H9 (cell line): ENCODE measurements around the gene KHNYN. TPM values are rescaled to one million over a fixed set of nuclear protein-coding genes. Genes with fewer than 3 reads are reported as not detected.
A peak's percentile ranks its signal among the peaks of the same experiment; 100 is the strongest.

Experiments used
- DNase-seq: peaks from one replicate; pipeline ENCODE4 v3.0.0-alpha.2; 2017
- H2AFZ ChIP-seq: one replicate; pipeline ENCODE4 v1.6.1; 2013; ENCODE audit warnings: mild to moderate bottlenecking, low read length, control low read depth, moderate library complexity
- H2AK5ac ChIP-seq: 2 replicates; pipeline ENCODE4 v1.6.1; 2013; ENCODE audit warnings: low read length, control low read depth, mixed read lengths; ENCODE audit not compliant: insufficient read length
- H2BK120ac ChIP-seq: one replicate; pipeline ENCODE4 v1.6.1; 2013; ENCODE audit warnings: low read depth, mild to moderate bottlenecking, low read length, control low read depth, inconsistent platforms; ENCODE audit not compliant: poor library complexity, severe bottlenecking
- H2BK12ac ChIP-seq: 2 replicates; pipeline ENCODE4 v1.6.1; 2013; ENCODE audit warnings: low read length, control low read depth, mixed read lengths, low read depth; ENCODE audit not compliant: insufficient read length
- H2BK15ac ChIP-seq: 2 replicates; pipeline ENCODE4 v1.6.1; 2013; ENCODE audit warnings: low read depth, low read length, control low read depth
- H2BK20ac ChIP-seq: one replicate; pipeline ENCODE4 v1.6.1; 2013; ENCODE audit warnings: low read depth, mild to moderate bottlenecking, low read length, control low read depth, inconsistent platforms; ENCODE audit not compliant: poor library complexity, severe bottlenecking
- H2BK5ac ChIP-seq: 2 replicates; pipeline ENCODE4 v1.6.1; 2013; ENCODE audit warnings: low read length, control low read depth, mixed read lengths; ENCODE audit not compliant: insufficient read length
- H3K14ac ChIP-seq: 2 replicates; pipeline ENCODE4 v1.6.1; 2013; ENCODE audit warnings: low read length, control low read depth; ENCODE audit not compliant: insufficient read depth
- H3K18ac ChIP-seq: 2 replicates; pipeline ENCODE4 v1.6.1; 2013; ENCODE audit warnings: low read depth, mild to moderate bottlenecking, mixed read lengths, low read length, control low read depth; ENCODE audit not compliant: insufficient read length
- H3K23ac ChIP-seq: 2 replicates; pipeline ENCODE4 v1.6.1; 2013; ENCODE audit warnings: low read length, control low read depth, mixed read lengths, low read depth; ENCODE audit not compliant: insufficient read length
- H3K23me2 ChIP-seq: 2 replicates; pipeline ENCODE4 v1.6.1; 2013; ENCODE audit warnings: low read depth, mild to moderate bottlenecking, mixed read lengths, low read length, control low read depth; ENCODE audit not compliant: insufficient read length, poor library complexity, severe bottlenecking
- H3K27ac ChIP-seq: 2 replicates; pipeline ENCODE4 v1.5.1; 2013; ENCODE audit warnings: low read length, control low read depth, mixed read lengths, low read depth; ENCODE audit not compliant: insufficient read length
- H3K27me3 ChIP-seq: 2 replicates; pipeline ENCODE4 v1.6.1; 2013; ENCODE audit warnings: low read length, control low read depth, inconsistent platforms; ENCODE audit not compliant: insufficient read depth
- H3K4ac ChIP-seq: 2 replicates; pipeline ENCODE4 v1.6.1; 2013; ENCODE audit warnings: low read depth, mild to moderate bottlenecking, control low read depth, inconsistent platforms, low read length, moderate library complexity
- H3K4me1 ChIP-seq: 2 replicates; pipeline ENCODE4 v1.6.1; 2013; ENCODE audit warnings: low read length, control low read depth, inconsistent platforms; ENCODE audit not compliant: insufficient read depth
- H3K4me2 ChIP-seq: 2 replicates; pipeline ENCODE4 v1.6.1; 2013; ENCODE audit warnings: low read length, control low read depth, mixed read lengths; ENCODE audit not compliant: insufficient read length, insufficient read depth
- H3K56ac ChIP-seq: 2 replicates; pipeline ENCODE4 v1.6.1; 2013; ENCODE audit warnings: low read depth, mild to moderate bottlenecking, mixed read lengths, low read length, control low read depth; ENCODE audit not compliant: insufficient read length
- H3K79me1 ChIP-seq: 2 replicates; pipeline ENCODE4 v1.6.1; 2013; ENCODE audit warnings: low read depth, mild to moderate bottlenecking, moderate library complexity, low read length, control low read depth, inconsistent platforms; ENCODE audit not compliant: insufficient read depth, poor library complexity, severe bottlenecking
- H3K79me2 ChIP-seq: 2 replicates; pipeline ENCODE4 v1.6.1; 2013; ENCODE audit warnings: low read length, control low read depth, inconsistent platforms; ENCODE audit not compliant: insufficient read depth
- H3K9ac ChIP-seq: 2 replicates; pipeline ENCODE4 v1.6.1; 2013; ENCODE audit warnings: low read length, control low read depth, mixed read lengths; ENCODE audit not compliant: insufficient read length; ENCODE audit errors: extremely low read depth
- H3K9me3 ChIP-seq: one replicate; pipeline ENCODE4 v1.6.1; 2013; ENCODE audit warnings: low read depth, low read length, inconsistent platforms; ENCODE audit not compliant: control insufficient read depth
- H3T11ph ChIP-seq: one replicate; pipeline ENCODE4 v1.6.1; 2013; ENCODE audit warnings: mild to moderate bottlenecking, low read length, control low read depth, inconsistent platforms
- H4K20me1 ChIP-seq: one replicate; pipeline ENCODE4 v1.6.1; 2013; ENCODE audit not compliant: control insufficient read depth, insufficient read length, insufficient read depth
- H4K5ac ChIP-seq: 2 replicates; pipeline ENCODE4 v1.6.1; 2013; ENCODE audit warnings: low read depth, mild to moderate bottlenecking, mixed read lengths, low read length, control low read depth; ENCODE audit not compliant: insufficient read length
- H4K8ac ChIP-seq: replicated peaks from 2 replicates; pipeline ENCODE4 v1.6.1; 2013; ENCODE audit warnings: low read length, control low read depth, mixed read lengths, low read depth; ENCODE audit not compliant: insufficient read length
- H4K91ac ChIP-seq: 2 replicates; pipeline ENCODE4 v1.6.1; 2013; ENCODE audit warnings: low read depth, mild to moderate bottlenecking, moderate library complexity, mixed read lengths, low read length, control low read depth; ENCODE audit not compliant: insufficient read length
- H3K27ac Mint-ChIP-seq, 3 experiments: 2 replicates in 2 of 3; 3 replicates in 1 of 3; pipeline ENCODE4 v1.8.0; 2020 to 2021; ENCODE audit warnings: mixed read lengths in 3 of 3, mild to moderate bottlenecking in 1 of 3, moderate library complexity in 1 of 3
- H3K27me3 Mint-ChIP-seq: 2 replicates; pipeline ENCODE4 v1.8.0; 2021; ENCODE audit warnings: low read depth, mild to moderate bottlenecking, moderate library complexity, mixed read lengths
- H3K36me3 Mint-ChIP-seq, 3 experiments: 2 replicates in 2 of 3; 3 replicates in 1 of 3; pipeline ENCODE4 v1.8.0; 2020 to 2021; ENCODE audit warnings: low read depth in 3 of 3, mixed read lengths in 3 of 3; ENCODE audit not compliant: insufficient read depth in 1 of 3
- H3K4me1 Mint-ChIP-seq, 2 experiments: 2 replicates each; pipeline ENCODE4 v1.8.0; 2020; ENCODE audit warnings: mixed read lengths in 2 of 2
- H3K4me3 Mint-ChIP-seq, 2 experiments: 2 replicates in 1 of 2; 3 replicates in 1 of 2; pipeline ENCODE4 v1.8.0; 2020 to 2021; ENCODE audit warnings: mild to moderate bottlenecking in 2 of 2, mixed read lengths in 2 of 2, moderate library complexity in 1 of 2
- H3K9me3 Mint-ChIP-seq, 2 experiments: 2 replicates in 1 of 2; 3 replicates in 1 of 2; pipeline ENCODE4 v1.8.0; 2020; ENCODE audit warnings: mild to moderate bottlenecking in 2 of 2, mixed read lengths in 2 of 2, moderate library complexity in 1 of 2
- CTCF ChIP-seq: fragments of 200-600 bp; sonication (generic); conservative IDR thresholded peaks from 3 replicates; pipeline ENCODE4 v1.8.0; 2021; ENCODE audit warnings: antibody characterized with exemption, mild to moderate bottlenecking
- WGBS: extraction: QIAGEN DNeasy Blood & Tissue Kit; methylation state at CpG from one replicate; pipeline ENCODE4 v1.1.7; 2013; ENCODE audit warnings: missing lambda C conversion rate, low lambda C conversion rate, mixed read lengths; ENCODE audit not compliant: insufficient read length; ENCODE audit errors: extremely low coverage; 5-methylcytosine and 5-hydroxymethylcytosine counted together
- total RNA-seq: library from RNA; stranded (reverse); gene quantifications from 2 replicates; pipeline ENCODE4 v1.2.1, GENCODE V29; 2021

Gene KHNYN
- total RNA-seq, 1 experiment from 2014 or later: 30.0 TPM

GRCh38 chr14:24440606-24441399, 11.0 kb downstream of the KHNYN start:
- no peak overlapping the region for H3K4me2 ChIP-seq
- no peaks in the 10 kb centered on the region for H3K79me2 ChIP-seq
- Mint-ChIP-seq H3K4me1 (peaks cover 15 to 16% of the 10 kb centered on the region in 2 experiments), H3K9me3 (no peaks in the 10 kb centered on the region; a peak in 1 of 5 replicates), H3K36me3 (peaks cover 19 to 48% (median 45%) of the 10 kb centered on the region in 3 experiments), H3K27ac (no peak overlapping the region; a peak in 1 of 7 replicates), H3K27me3 (no peaks in the 10 kb centered on the region; the same call in 1 of the 2 replicates), H3K4me3 (peak overlapping the region; percentile 90 to 91)
- no peak for DNase-seq
- no peak overlapping the region for H2BK12ac ChIP-seq
- H2BK15ac ChIP-seq: no peak overlapping the region
- no peak overlapping the region for H3K56ac ChIP-seq
- H3K4ac ChIP-seq: no peak overlapping the region
- no peak overlapping the region for H4K8ac ChIP-seq
- H3K4me1 ChIP-seq: no peaks in the 10 kb centered on the region
- no CpG with 5 or more reads among the region's 8 CpGs for WGBS
- H4K20me1 ChIP-seq: no peaks in the 10 kb centered on the region
- H2BK20ac ChIP-seq: no peak overlapping the region
- H2BK120ac ChIP-seq: no peak overlapping the region
- H3T11ph ChIP-seq: no peak overlapping the region
- no peak overlapping the region for H2AK5ac ChIP-seq
- H3K9ac ChIP-seq: no peak overlapping the region
- no peak for TF ChIP-seq CTCF
- no peak overlapping the region for H2BK5ac ChIP-seq
- H4K5ac ChIP-seq: no peak overlapping the region
- H2AFZ ChIP-seq: no peak overlapping the region
- H3K23me2 ChIP-seq: peaks cover 10% of the 10 kb centered on the region
- H3K9me3 ChIP-seq: no peaks in the 10 kb centered on the region
- H3K14ac ChIP-seq: no peak overlapping the region
- H3K27ac ChIP-seq: no peak overlapping the region
- H3K23ac ChIP-seq: no peak overlapping the region
- H4K91ac ChIP-seq: no peak overlapping the region
- peaks cover 2% of the 10 kb centered on the region for H3K79me1 ChIP-seq
- no peaks in the 10 kb centered on the region for H3K27me3 ChIP-seq
- H3K18ac ChIP-seq: no peak overlapping the region
